CD14-positive monocyte (primary cell): ENCODE measurements around the gene BTG2. TPM values are rescaled to one million over a fixed set of nuclear protein-coding genes. Genes with fewer than 3 reads are reported as not detected.

Experiments used
- DNase-seq, 3 donors: peaks; one replicate each; pipeline ENCODE4 v3.0.0-alpha.2; 2011 to 2022
- H2AFZ ChIP-seq: 2 replicates; pipeline ENCODE4 v1.6.0; 2012; ENCODE audit warnings: mild to moderate bottlenecking, low read depth, low read length, inconsistent platforms; ENCODE audit not compliant: insufficient read depth, poor library complexity, severe bottlenecking
- H3K27ac ChIP-seq, 2 donors: 1 replicate in 1 of 2; 2 replicates in 1 of 2; pipeline ENCODE4 v1.5.1; 2012 to 2013; ENCODE audit warnings: low read length in 2 of 2, control low read depth in 1 of 2, inconsistent platforms in 1 of 2, low read depth in 1 of 2, mild to moderate bottlenecking in 1 of 2
- H3K27me3 ChIP-seq, 2 donors: one replicate each; pipeline versions ENCODE4 v1.6.0 to v1.6.1; 2011 to 2013; ENCODE audit warnings: low read length in 2 of 2; ENCODE audit not compliant: control insufficient read depth in 2 of 2, insufficient read depth in 2 of 2
- H3K36me3 ChIP-seq, 2 donors: replicated peaks in 1 of 2; 1 replicate in 1 of 2; 2 replicates in 1 of 2; pipeline versions ENCODE4 v1.5.1 to v1.6.1; 2012 to 2013; ENCODE audit warnings: low read length in 2 of 2, control low read depth in 1 of 2, inconsistent platforms in 1 of 2, mild to moderate bottlenecking in 1 of 2; ENCODE audit not compliant: insufficient read depth in 2 of 2, control insufficient read depth in 1 of 2
- H3K4me1 ChIP-seq, 2 donors: 1 replicate in 1 of 2; 2 replicates in 1 of 2; pipeline versions ENCODE4 v1.5.1 to v1.6.1; 2012 to 2013; ENCODE audit warnings: low read length in 2 of 2, control low read depth in 1 of 2, inconsistent platforms in 1 of 2, mild to moderate bottlenecking in 1 of 2, moderate library complexity in 1 of 2; ENCODE audit not compliant: insufficient read depth in 2 of 2, control insufficient read depth in 1 of 2
- H3K4me2 ChIP-seq: replicated peaks from 2 replicates; pipeline ENCODE3; 2012; ENCODE audit warnings: low read length, moderate library complexity, mild to moderate bottlenecking; ENCODE audit not compliant: poor library complexity, severe bottlenecking; ENCODE audit errors: extremely low read depth
- H3K4me3 ChIP-seq, 3 experiments: fragments of 200-600 bp in 1 of 3; sonication (generic) in 1 of 3; replicated peaks in 1 of 3; 1 replicate in 2 of 3; 2 replicates in 1 of 3; pipeline ENCODE4 v1.5.1; 2011 to 2013; ENCODE audit warnings: low read length in 3 of 3, mild to moderate bottlenecking in 3 of 3, control low read depth in 2 of 3, low read depth in 2 of 3, inconsistent platforms in 1 of 3, moderate library complexity in 1 of 3
- H3K79me2 ChIP-seq: 2 replicates; pipeline ENCODE4 v1.6.0; 2012; ENCODE audit warnings: mild to moderate bottlenecking, control low read depth, inconsistent platforms, low read length, moderate library complexity; ENCODE audit not compliant: insufficient read depth
- H3K9ac ChIP-seq: 2 replicates; pipeline ENCODE4 v1.6.0; 2017; ENCODE audit warnings: low read length, mild to moderate bottlenecking; ENCODE audit not compliant: insufficient read depth, poor library complexity, severe bottlenecking
- H3K9me3 ChIP-seq, 2 donors: replicated peaks in 1 of 2; 1 replicate in 1 of 2; 2 replicates in 1 of 2; pipeline versions ENCODE4 v1.5.1 to v1.6.1; 2012 to 2013; ENCODE audit warnings: low read length in 2 of 2, control low read depth in 1 of 2; ENCODE audit not compliant: control insufficient read depth in 1 of 2, insufficient read depth in 1 of 2
- H4K20me1 ChIP-seq: 2 replicates; pipeline ENCODE4 v1.6.0; 2012; ENCODE audit warnings: mild to moderate bottlenecking, low read length, control low read depth, moderate library complexity; ENCODE audit not compliant: insufficient read depth
- H3K27ac Mint-ChIP-seq, 7 donors: one replicate each; pipeline ENCODE4 v1.8.0; 2020; ENCODE audit warnings: mild to moderate bottlenecking in 7 of 7, mixed read lengths in 7 of 7, moderate library complexity in 6 of 7, inconsistent platforms in 2 of 7
- H3K27me3 Mint-ChIP-seq, 3 donors: one replicate each; pipeline ENCODE4 v1.8.0; 2021 to 2022; ENCODE audit warnings: low read depth in 3 of 3, mild to moderate bottlenecking in 3 of 3, mixed read lengths in 3 of 3, moderate library complexity in 3 of 3, inconsistent platforms in 1 of 3
- H3K36me3 Mint-ChIP-seq, 2 donors: one replicate each; pipeline ENCODE4 v1.8.0; 2020; ENCODE audit warnings: mixed read lengths in 2 of 2, inconsistent platforms in 1 of 2, mild to moderate bottlenecking in 1 of 2
- H3K4me1 Mint-ChIP-seq: one replicate; pipeline ENCODE4 v1.8.0; 2020; ENCODE audit warnings: mild to moderate bottlenecking, mixed read lengths
- H3K4me3 Mint-ChIP-seq, 2 donors: one replicate each; pipeline ENCODE4 v1.8.0; 2020; ENCODE audit warnings: mild to moderate bottlenecking in 2 of 2, mixed read lengths in 2 of 2, moderate library complexity in 1 of 2
- H3K9me3 Mint-ChIP-seq, 7 donors: one replicate each; pipeline ENCODE4 v1.8.0; 2020 to 2022; ENCODE audit warnings: mixed read lengths in 7 of 7, mild to moderate bottlenecking in 6 of 7, moderate library complexity in 6 of 7, inconsistent platforms in 2 of 7
- CTCF ChIP-seq: fragments of 200-600 bp; IDR thresholded peaks from one replicate; pipeline ENCODE4 v1.8.0; 2022; ENCODE audit warnings: antibody characterized with exemption, mild to moderate bottlenecking
- WGBS: methylation state at CpG from one replicate; pipeline ENCODE4 v1.1.5; 2013; ENCODE audit warnings: missing lambda C conversion rate; ENCODE audit not compliant: insufficient coverage; 5-methylcytosine and 5-hydroxymethylcytosine counted together
- intact Hi-C, 2 donors: fragments of 100-400 bp; cut with micrococcal nuclease; formaldehyde crosslinking; loops; one replicate each; pipeline versions ENCODE4 v1.15.0 to v1.15.1; 2023
- polyA plus RNA-seq, 3 donors: library from polyadenylated mRNA; depleted of rRNA in 1 of 3; unstranded in 2 of 3; stranded (reverse) in 1 of 3; fragments of 300-500 nt in 2 of 3; fragments of >200 nt in 1 of 3; fragmentation: Illumina TruSeq in 2 of 3; gene quantifications; 1 replicate in 2 of 3; 2 replicates in 1 of 3; pipeline ENCODE4 v1.2.3, GENCODE V29; 2012 to 2021

The BTG2 gene
- polyA plus RNA-seq, 3 donors, result 293 to 539 (median 483) TPM

- WGBS, result 83% methylated on average over 1 of the region's 3 CpGs
- Histone ChIP-seq H4K20me1 (peaks cover 70% of the 10 kb centered on the region), H3K27ac (no peak overlapping the region), H3K4me3 (peak overlapping the region; percentile 81 to 99 (median 97)), H3K9me3 (no peaks in the 10 kb centered on the region), H3K36me3 (peaks cover 38 to 56% of the 10 kb centered on the region in 2 donors), H3K9ac (peak overlapping the region; percentile 97), H2AFZ (no peak overlapping the region), H3K27me3 (no peaks in the 10 kb centered on the region), H3K4me2 (peak overlapping the region; percentile 99), H3K79me2 (peaks cover 46% of the 10 kb centered on the region), H3K4me1 (peaks cover 43 to 57% of the 10 kb centered on the region in 2 donors)
- H3K9me3 Mint-ChIP-seq, result peaks cover 0 to 5% (median 1%) of the 10 kb centered on the region in 7 donors
- H3K27ac Mint-ChIP-seq, result peak overlapping the region; percentile 11 to 66 (median 53)
- intact Hi-C loops, result loop anchor here in 1 of 2 donors (5.0 kb wide), 2 partner anchors 35 kb away; no protein-coding TSS in a partner anchor
- peaks cover 49 to 57% of the 10 kb centered on the region in 2 donors for H3K36me3 Mint-ChIP-seq
- peaks cover 78% of the 10 kb centered on the region for H3K4me1 Mint-ChIP-seq
- peaks cover 0 to 3% (median 2%) of the 10 kb centered on the region in 3 donors for H3K27me3 Mint-ChIP-seq
- peak overlapping the region; percentile 93 to 100 for H3K4me3 Mint-ChIP-seq
- no peak for TF ChIP-seq CTCF
- no peak for DNase-seq
These were observed 2.4 kb downstream of the BTG2 start for GRCh38 chr1:203307641-203308126.

- peaks cover 43 to 56% of the 10 kb centered on the region in 2 donors for H3K4me1 ChIP-seq
- intact Hi-C loops, result loop anchor here in 1 of 2 donors (5.0 kb wide), 2 partner anchors 34 to 36 kb away; no protein-coding TSS in a partner anchor
- H2AFZ ChIP-seq, result no peak overlapping the region
- H3K9ac ChIP-seq, result peak overlapping the region; percentile 97
- no peak for DNase-seq
- Mint-ChIP-seq H3K27ac (peak overlapping the region; percentile 11 to 74 (median 65)), H3K4me1 (peaks cover 74% of the 10 kb centered on the region), H3K4me3 (peak overlapping the region; percentile 93 to 100), H3K36me3 (peaks cover 50 to 57% of the 10 kb centered on the region in 2 donors), H3K27me3 (peaks cover 0 to 3% (median 2%) of the 10 kb centered on the region in 3 donors), H3K9me3 (peaks cover 0 to 5% (median 1%) of the 10 kb centered on the region in 7 donors)
- peaks cover 46% of the 10 kb centered on the region for H3K79me2 ChIP-seq
- H3K4me2 ChIP-seq, result peak overlapping the region; percentile 99
- H3K9me3 ChIP-seq, result no peaks in the 10 kb centered on the region
- H3K36me3 ChIP-seq, result peaks cover 38 to 56% of the 10 kb centered on the region in 2 donors
- no peaks in the 10 kb centered on the region for H3K27me3 ChIP-seq
- H3K4me3 ChIP-seq, result peak overlapping the region; percentile 81 to 99 (median 97)
- TF ChIP-seq CTCF, result no peak
- peak overlapping the region in 1 of 2 donors; percentile 13 for H3K27ac ChIP-seq
- H4K20me1 ChIP-seq, result peaks cover 76% of the 10 kb centered on the region
- 50% methylated on average over 2 of the region's 5 CpGs for WGBS
These were observed 3.1 kb downstream of the BTG2 start for GRCh38 chr1:203308328-203308922.
